ENCODE data around the gene LACTB.

GRCh38 chr15:63077952-63078351 lies 43.7 kb upstream of the LACTB start:
- TF ChIP-seq CTCF (IDR thresholded peaks at IDR 0.05; ENCODE audit: poor library complexity) (no peak), EZH2 (IDR thresholded peaks at IDR 0.05; ENCODE audit: borderline replicate concordance) (no peak)
